WTC11 (cell line): ENCODE measurements around the gene ARHGAP6. TPM values are rescaled to one million over a fixed set of nuclear protein-coding genes. Genes with fewer than 3 reads are reported as not detected.

ENCODE experiments used
- ATAC-seq: fragments of 200-7000 bp; cut with Tn5 transposase; 2 replicates; pipeline ENCODE4 v1.10.0; 2021; ENCODE audit warnings: mild to moderate bottlenecking, moderate library complexity
- CTCF ChIA-PET: fragments of 300-600 bp; sonication (Branson Sonifier 250); formaldehyde crosslinking; loops from one replicate; lab custom pipeline; 2021; ENCODE audit warnings: antibody characterized with exemption; lab: Charles Lee
- POLR2A ChIA-PET: fragments of 350-600 bp; sonication (Branson Sonifier 250); formaldehyde crosslinking; loops from one replicate; lab custom pipeline; 2021; ENCODE audit warnings: antibody characterized with exemption; lab: Charles Lee
- DNase-seq: peaks from one replicate; pipeline ENCODE4 v3.0.0; 2021; ENCODE audit warnings: low spot score
- H3K27ac Mint-ChIP-seq: 2 replicates; pipeline ENCODE4 v1.8.0; 2021; ENCODE audit warnings: mixed read lengths
- H3K27me3 Mint-ChIP-seq: 2 replicates; pipeline ENCODE4 v1.8.0; 2021; ENCODE audit warnings: low read depth, mild to moderate bottlenecking, moderate library complexity, mixed read lengths
- H3K36me3 Mint-ChIP-seq: 2 replicates; pipeline ENCODE4 v1.8.0; 2021; ENCODE audit warnings: mixed read lengths
- H3K4me1 Mint-ChIP-seq: 2 replicates; pipeline ENCODE4 v1.8.0; 2022; ENCODE audit warnings: mixed read lengths
- H3K4me3 Mint-ChIP-seq: 2 replicates; pipeline ENCODE4 v1.8.0; 2021; ENCODE audit warnings: mild to moderate bottlenecking, moderate library complexity, mixed read lengths
- H3K9me3 Mint-ChIP-seq: 2 replicates; pipeline ENCODE4 v1.8.0; 2021; ENCODE audit warnings: mixed read lengths
- ARID4B ChIP-seq: sonication (generic); formaldehyde crosslinking; IDR thresholded peaks from 2 replicates; pipeline ENCODE4 v1.8.0; 2023; ENCODE audit warnings: missing genetic modification reagents, mild to moderate bottlenecking, borderline replicate concordance
- ATF2 ChIP-seq: sonication (generic); formaldehyde crosslinking; IDR thresholded peaks from 2 replicates; pipeline ENCODE4 v1.8.1; 2022; ENCODE audit warnings: low read depth, missing genetic modification reagents, borderline replicate concordance
- CDX4 ChIP-seq: fragments of 250-450 bp; sonication (Bioruptor Pico); IDR thresholded peaks from 2 replicates; pipeline ENCODE4 v1.9.0; 2021; ENCODE audit warnings: moderate library complexity, mild to moderate bottlenecking, inconsistent platforms, borderline replicate concordance
- E2F5 ChIP-seq: sonication (generic); formaldehyde crosslinking; IDR thresholded peaks from 2 replicates; pipeline ENCODE4 v1.8.1; 2022; ENCODE audit warnings: mild to moderate bottlenecking, moderate library complexity, missing genetic modification reagents
- ELF4 ChIP-seq: sonication (generic); formaldehyde crosslinking; IDR thresholded peaks from 2 replicates; pipeline ENCODE4 v1.8.1; 2022; ENCODE audit warnings: low read depth, mild to moderate bottlenecking, moderate library complexity, missing genetic modification reagents
- FOXJ3 ChIP-seq: sonication (generic); formaldehyde crosslinking; IDR thresholded peaks from 2 replicates; pipeline ENCODE4 v1.9.0; 2021; ENCODE audit warnings: missing genetic modification reagents, mild to moderate bottlenecking, borderline replicate concordance
- GABPB1 ChIP-seq: sonication (generic); formaldehyde crosslinking; IDR thresholded peaks from 2 replicates; pipeline ENCODE4 v1.8.1; 2023; ENCODE audit warnings: mild to moderate bottlenecking, missing genetic modification reagents
- GRHL2 ChIP-seq: fragments of 250-450 bp; sonication (Bioruptor Pico); IDR thresholded peaks from 2 replicates; pipeline ENCODE4 v1.8.0; 2022; ENCODE audit warnings: mild to moderate bottlenecking, moderate library complexity; ENCODE audit not compliant: insufficient replicate concordance, severe bottlenecking
- HMGA2 ChIP-seq: fragments of 250-450 bp; sonication (Bioruptor Pico); IDR thresholded peaks from 2 replicates; pipeline ENCODE4 v1.4.0; 2021; ENCODE audit warnings: mild to moderate bottlenecking, moderate library complexity
- JUN ChIP-seq: sonication (generic); formaldehyde crosslinking; IDR thresholded peaks from 2 replicates; pipeline ENCODE4 v1.8.0; 2023; ENCODE audit warnings: mild to moderate bottlenecking, missing genetic modification reagents
- NFE2L1 ChIP-seq: sonication (generic); formaldehyde crosslinking; IDR thresholded peaks from 2 replicates; pipeline ENCODE4 v1.8.1; 2023; ENCODE audit warnings: missing genetic modification reagents
- NFYB ChIP-seq: sonication (generic); formaldehyde crosslinking; conservative IDR thresholded peaks from 2 replicates; pipeline ENCODE4 v1.8.0; 2022; ENCODE audit warnings: low read depth, missing genetic modification reagents
- NR3C1 ChIP-seq: sonication (generic); formaldehyde crosslinking; conservative IDR thresholded peaks from 2 replicates; pipeline ENCODE4 v1.8.1; 2023; ENCODE audit warnings: low read depth, mild to moderate bottlenecking, missing genetic modification reagents
- RORB ChIP-seq: fragments of 250-450 bp; sonication (Bioruptor Pico); IDR thresholded peaks from 2 replicates; pipeline ENCODE4 v1.9.0; 2021; ENCODE audit warnings: mild to moderate bottlenecking
- TCF7 ChIP-seq: sonication (generic); formaldehyde crosslinking; IDR thresholded peaks from 2 replicates; pipeline ENCODE4 v1.8.0; 2022; ENCODE audit warnings: mild to moderate bottlenecking, low read depth, missing genetic modification reagents, moderate library complexity
- TEAD1 ChIP-seq: sonication (generic); formaldehyde crosslinking; IDR thresholded peaks from 2 replicates; pipeline ENCODE4 v1.8.0; 2022; ENCODE audit warnings: mild to moderate bottlenecking, missing genetic modification reagents
- TEAD4 ChIP-seq: sonication (generic); formaldehyde crosslinking; IDR thresholded peaks from 2 replicates; pipeline ENCODE4 v1.8.0; 2022; ENCODE audit warnings: mild to moderate bottlenecking, missing genetic modification reagents
- ZBTB21 ChIP-seq: sonication (generic); formaldehyde crosslinking; IDR thresholded peaks from 2 replicates; pipeline ENCODE4 v1.8.1; 2023; ENCODE audit warnings: mild to moderate bottlenecking, missing genetic modification reagents, borderline replicate concordance
- ZNF219 ChIP-seq: sonication (generic); formaldehyde crosslinking; IDR thresholded peaks from 2 replicates; pipeline ENCODE4 v1.8.0; 2023; ENCODE audit warnings: missing genetic modification reagents, mild to moderate bottlenecking, borderline replicate concordance
- ZNF416 ChIP-seq: fragments of 250-450 bp; sonication (Bioruptor Pico); IDR thresholded peaks from 2 replicates; pipeline ENCODE4 v1.9.0; 2021; ENCODE audit warnings: mild to moderate bottlenecking, inconsistent platforms
- total RNA-seq: library from RNA; stranded (reverse); gene quantifications from 3 replicates; pipeline ENCODE4 v1.2.3, GENCODE V29; 2021

Gene ARHGAP6
- total RNA-seq, 1 experiment from 2014 or later: 1.0 TPM

- DNase-seq (no peak), ATAC-seq (no peak)
- H3K27me3 Mint-ChIP-seq: no peaks in the 10 kb centered on the region
- no peak overlapping the region for H3K4me3 Mint-ChIP-seq
- ChIA-PET CTCF (no interaction called here), POLR2A (no interaction called here)
- no peak overlapping the region for H3K27ac Mint-ChIP-seq
- no peaks in the 10 kb centered on the region for H3K9me3 Mint-ChIP-seq
- peaks cover 5% of the 10 kb centered on the region; the same call in 1 of the 2 replicates for H3K36me3 Mint-ChIP-seq
- peaks cover 6% of the 10 kb centered on the region; the same call in 1 of the 2 replicates for H3K4me1 Mint-ChIP-seq
- TF ChIP-seq ZBTB21 (no peak), ELF4 (CRISPR knock-in tag) (no peak), NFYB (CRISPR knock-in tag) (no peak), TEAD1 (CRISPR knock-in tag) (no peak), TEAD4 (CRISPR knock-in tag) (no peak), HMGA2 (CRISPR knock-in tag) (no peak), GABPB1 (no peak), RORB (no peak), FOXJ3 (no peak), E2F5 (no peak), CDX4 (no peak), ZNF219 (CRISPR knock-in tag) (no peak), NFE2L1 (CRISPR knock-in tag) (no peak), JUN (CRISPR knock-in tag) (no peak), ATF2 (CRISPR knock-in tag) (no peak)
Observed at GRCh38 chrX:11108253-11108941, 557.3 kb downstream of the ARHGAP6 start.

- H3K27me3 Mint-ChIP-seq: no peaks in the 10 kb centered on the region
- TF ChIP-seq NR3C1 (CRISPR knock-in tag) (no peak), ARID4B (CRISPR knock-in tag) (no peak), ZNF219 (CRISPR knock-in tag) (no peak), TCF7 (CRISPR knock-in tag) (no peak), GRHL2 (no peak), ZNF416 (CRISPR knock-in tag) (no peak)
- ChIA-PET POLR2A (no interaction called here), CTCF (no interaction called here)
- no peaks in the 10 kb centered on the region for H3K9me3 Mint-ChIP-seq
- peaks cover 7% of the 10 kb centered on the region for H3K4me1 Mint-ChIP-seq
- H3K36me3 Mint-ChIP-seq: peaks cover 5% of the 10 kb centered on the region; the same call in 1 of the 2 replicates
- ATAC-seq: no peak
- no peak for DNase-seq
- H3K27ac Mint-ChIP-seq: no peak overlapping the region
- H3K4me3 Mint-ChIP-seq: no peak overlapping the region
Observed at GRCh38 chrX:11105080-11105479, 560.6 kb downstream of the ARHGAP6 start.
